Measurements from ENCODE around the gene NAGS.

GRCh38 chr17:44005527-44006271, 1.3 kb downstream of the NAGS start:
- TF ChIP-seq CTCF (conservative IDR thresholded peaks at IDR 0.05 in 1 of 2, IDR thresholded peaks at IDR 0.05 in 1 of 2; ENCODE audit: low read depth in 1 of 2, low read length in 2 of 2) = peak in 1 of 2 donors; percentile 34
- TF ChIP-seq EZH2 (IDR thresholded peaks at IDR 0.05; ENCODE audit: low read length, missing control alignments) = peak; percentile 51
